NOMO-1 (cell line): ENCODE data around the gene SMARCB1.

Experiments used
- DNase-seq, 2 experiments: peaks; one replicate each; lab custom pipeline; 2025; ENCODE audit not compliant: unreplicated experiment in 2 of 2; lab: John Stamatoyannopoulos, UW

Gene SMARCB1

DNA sequence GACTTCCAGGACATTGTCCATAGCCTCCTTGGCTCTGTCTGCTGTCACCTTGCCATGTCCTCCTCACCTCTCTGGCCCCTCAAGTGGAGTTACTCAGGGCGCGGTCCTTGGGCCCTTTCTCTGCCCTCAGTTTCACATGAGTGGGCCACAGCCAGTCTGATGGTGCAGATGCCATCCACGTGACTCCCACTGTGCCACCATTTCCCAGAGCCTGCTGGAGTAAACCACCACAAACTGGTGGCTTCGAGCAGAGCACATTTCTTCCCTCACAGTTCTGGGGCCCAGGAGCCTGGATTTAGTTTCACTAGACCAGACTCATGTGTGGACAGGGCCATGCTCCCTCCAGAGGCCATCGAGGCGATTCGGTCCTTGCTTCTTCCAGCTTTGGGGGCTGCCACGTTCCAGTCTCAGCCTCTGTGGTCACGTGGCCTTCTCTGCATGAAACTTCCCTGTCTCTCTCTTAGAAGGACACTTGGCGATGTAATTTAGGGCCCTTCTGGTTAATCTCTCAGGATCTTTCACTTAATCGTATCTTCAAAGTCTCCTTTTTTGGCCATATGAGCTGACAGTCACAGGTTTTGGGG lies 14.6 kb downstream of the SMARCB1 start:
- DNase-seq: no peak

DNA sequence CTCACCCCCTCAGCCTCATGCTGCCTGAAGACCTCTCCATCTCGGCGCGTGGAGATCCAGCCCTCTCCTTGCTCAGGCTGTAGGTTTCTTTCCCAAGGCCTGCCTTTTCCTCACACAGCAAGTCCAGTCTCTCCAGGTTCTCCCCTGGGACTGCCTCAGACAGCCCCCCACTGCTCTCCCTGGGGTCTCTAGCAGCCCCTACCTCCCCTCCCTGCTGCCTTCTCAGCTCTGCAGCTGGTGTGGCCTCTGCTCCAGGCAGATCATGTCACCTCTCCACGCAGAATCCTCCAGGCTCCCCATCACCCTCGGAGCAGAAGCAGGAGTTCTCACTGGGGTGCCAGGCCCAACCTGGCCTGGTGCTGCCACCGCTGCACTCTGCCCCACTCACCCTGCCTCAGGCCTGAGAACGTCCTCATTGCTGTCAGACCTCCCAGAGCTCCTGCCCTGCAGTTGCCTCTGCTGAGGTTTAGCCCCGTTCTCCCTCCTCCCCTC lies 15.2 kb downstream of the SMARCB1 start:
- DNase-seq: no peak

DNA sequence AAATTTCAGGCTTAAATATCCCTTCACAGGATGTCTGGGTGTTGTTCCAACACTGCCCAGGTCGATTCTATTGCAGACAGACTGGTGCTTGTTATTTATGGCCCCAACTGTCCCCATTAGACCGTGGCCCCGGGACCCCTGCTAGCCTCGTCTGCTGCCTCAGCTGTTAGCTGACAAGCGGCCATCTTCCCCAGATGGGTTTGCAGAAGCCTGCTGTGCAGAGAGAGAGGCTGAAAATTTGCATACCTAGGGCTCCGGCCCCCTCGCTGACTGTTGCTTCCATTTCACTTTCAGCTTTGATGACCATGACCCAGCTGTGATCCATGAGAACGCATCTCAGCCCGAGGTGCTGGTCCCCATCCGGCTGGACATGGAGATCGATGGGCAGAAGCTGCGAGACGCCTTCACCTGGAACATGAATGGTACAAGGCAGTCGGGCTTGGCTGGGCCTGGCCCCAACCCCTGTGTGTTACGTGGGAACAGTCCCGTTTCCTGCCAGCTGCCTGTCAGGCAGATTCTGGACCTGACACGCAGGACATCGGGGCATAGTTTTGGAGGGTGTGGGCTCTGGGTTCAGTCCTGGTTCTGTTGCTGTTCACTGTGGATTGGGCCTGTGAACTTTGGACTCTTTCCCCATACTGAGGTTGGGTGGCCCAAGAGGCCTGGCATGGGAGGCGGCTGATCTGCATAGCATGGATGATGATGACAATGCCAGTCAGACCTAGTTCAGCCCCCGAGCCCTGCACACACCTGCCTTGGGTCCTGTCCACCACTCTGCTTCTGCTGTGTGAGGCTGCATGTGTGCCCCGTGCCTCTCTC lies 16.4 kb downstream of the SMARCB1 start:
- no peak for DNase-seq

DNA sequence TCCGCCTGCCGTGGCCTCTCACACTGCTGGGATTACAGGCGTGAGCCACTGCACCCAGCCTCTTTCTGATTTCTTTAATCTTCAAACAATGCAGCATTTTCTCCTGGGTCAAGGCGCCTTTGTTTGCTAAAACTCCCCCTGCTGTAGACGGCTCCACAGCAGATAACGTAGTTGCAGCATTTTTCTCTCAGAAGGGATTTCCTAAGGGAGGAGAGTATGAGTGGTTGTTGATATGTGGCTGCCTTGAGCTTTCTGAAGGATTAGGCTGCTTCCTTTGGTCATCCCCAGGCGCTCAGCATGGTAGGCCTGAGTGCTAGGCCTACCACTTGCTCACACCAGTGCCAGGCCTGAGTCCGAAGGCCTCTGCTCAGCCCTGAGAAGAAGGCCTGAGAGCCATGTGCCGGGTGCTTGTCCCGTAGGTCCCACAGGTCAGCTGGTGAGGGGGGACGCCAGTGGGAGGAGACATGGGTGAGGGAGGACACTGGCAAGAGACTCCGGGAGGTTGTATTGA lies 18.1 kb downstream of the SMARCB1 start:
- DNase-seq: no peak

DNA sequence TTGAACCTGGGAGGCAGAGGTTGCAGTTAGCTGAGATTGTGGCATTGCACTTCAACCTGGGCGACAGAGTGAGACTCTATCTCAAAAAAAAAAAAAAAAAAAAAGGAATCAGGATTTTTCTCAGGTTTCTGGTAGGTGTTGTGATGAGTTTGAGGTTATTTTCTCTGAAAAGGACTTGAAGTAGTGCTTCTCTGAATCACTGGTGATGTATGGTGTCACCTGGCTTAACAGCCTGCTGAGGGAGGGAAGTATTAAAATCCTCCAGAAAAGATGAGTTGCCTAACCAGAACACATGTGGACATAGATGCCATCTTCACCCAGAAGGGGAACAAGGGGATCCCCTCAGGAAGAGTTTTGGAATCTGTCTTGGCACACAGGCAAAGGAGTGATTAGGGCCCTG lies 20.1 kb downstream of the SMARCB1 start:
- DNase-seq: no peak

DNA sequence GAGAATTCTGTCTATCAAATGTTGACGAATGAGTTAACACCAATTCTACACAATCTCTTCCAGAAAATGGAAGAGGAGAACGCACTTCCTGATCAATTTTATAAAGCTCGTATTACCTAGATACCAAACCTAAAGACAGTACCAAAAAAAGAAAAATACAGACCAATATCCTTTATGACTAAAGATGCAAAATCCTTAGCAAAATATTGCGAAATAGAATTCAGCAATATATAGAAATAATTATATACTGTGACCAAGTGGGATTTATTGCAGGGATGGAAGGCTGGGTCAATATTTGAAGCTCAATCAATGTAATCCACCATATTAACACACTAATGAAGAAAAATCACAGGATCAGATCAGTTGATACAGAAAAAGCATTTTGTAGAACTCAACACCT lies 25.6 kb downstream of the SMARCB1 start:
- DNase-seq: no peak

DNA sequence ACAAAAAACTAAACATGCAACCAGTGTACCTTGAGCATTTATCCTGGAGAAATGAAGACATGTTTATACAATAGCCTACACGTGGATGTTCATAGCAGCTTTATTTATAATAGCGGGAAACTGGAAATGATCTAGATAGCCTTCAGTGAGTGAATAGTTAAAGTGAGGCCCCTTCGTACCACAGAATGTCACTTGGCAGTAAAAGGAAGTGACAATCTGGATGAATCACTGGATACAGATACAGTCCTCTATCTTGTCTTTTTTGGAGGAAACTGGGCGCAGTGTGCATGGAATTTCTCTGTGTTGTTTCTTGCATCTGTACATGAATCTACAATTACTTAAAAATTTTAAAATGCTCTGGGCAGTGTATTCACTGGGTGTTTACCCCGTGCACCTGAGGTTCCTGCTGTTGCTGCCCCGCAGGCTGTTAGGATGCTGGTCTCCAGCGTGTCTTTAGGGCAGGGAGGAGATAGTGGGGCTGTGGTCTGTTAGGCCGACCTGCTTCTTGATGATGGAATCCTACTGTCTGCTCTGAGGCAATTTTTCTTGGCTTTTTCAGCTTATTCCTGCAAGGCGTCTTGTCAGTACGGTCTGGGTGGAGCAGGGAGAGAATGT lies 28.9 kb downstream of the SMARCB1 start:
- DNase-seq: no peak

DNA sequence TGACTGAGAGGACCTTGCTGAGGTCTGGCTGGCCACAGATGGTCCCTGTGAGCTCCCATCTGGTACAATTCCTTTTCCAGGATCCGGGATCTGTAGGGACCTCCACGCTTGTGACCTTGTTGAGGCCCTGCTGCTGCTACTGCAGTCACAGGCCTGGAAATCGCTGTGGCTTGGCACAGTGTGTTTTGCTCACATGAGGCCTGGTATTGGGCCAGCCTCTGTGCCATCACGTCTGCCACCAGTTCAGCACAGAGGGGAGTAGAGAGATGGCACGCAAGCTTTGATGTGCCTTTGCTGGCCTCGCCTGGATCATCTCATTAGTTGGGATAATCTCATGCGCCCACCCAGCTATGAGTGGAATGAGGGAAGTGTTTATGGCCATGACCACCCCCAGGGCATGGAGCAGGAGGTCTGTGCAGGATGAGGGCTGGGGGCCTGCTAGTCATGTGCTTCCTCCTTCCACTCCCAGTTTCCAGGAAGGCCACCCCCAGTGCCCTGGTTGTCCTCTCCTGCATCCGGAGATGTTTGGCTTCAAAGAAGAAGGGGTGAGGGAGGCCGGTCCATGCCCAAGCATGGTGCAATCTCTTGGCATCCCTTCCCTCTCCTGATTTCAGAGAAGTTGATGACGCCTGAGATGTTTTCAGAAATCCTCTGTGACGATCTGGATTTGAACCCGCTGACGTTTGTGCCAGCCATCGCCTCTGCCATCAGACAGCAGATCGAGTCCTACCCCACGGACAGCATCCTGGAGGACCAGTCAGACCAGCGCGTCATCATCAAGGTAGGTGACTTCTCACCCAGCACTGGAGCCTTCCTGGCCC lies 29.6 kb downstream of the SMARCB1 start:
- DNase-seq: no peak

DNA sequence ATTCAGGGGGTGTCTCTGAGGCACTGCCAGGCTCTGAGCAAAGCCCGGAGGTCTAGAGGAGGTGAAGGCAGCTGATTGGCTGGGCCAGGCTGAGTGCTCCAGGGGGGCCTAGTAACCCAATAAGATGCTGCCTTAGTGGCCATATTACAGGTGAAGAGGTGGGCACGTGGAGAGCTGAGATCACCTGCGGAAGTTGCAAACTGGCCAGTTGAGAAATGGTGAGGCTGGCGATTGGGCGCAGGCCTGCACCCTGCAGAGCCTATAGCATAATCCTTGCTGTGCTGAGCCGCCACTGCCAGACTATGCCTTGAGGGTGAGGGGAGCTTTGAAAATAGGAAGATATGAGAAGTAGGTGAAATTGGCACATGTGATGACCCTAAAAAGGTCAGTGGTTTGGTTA lies 30.4 kb downstream of the SMARCB1 start:
- DNase-seq: no peak

DNA sequence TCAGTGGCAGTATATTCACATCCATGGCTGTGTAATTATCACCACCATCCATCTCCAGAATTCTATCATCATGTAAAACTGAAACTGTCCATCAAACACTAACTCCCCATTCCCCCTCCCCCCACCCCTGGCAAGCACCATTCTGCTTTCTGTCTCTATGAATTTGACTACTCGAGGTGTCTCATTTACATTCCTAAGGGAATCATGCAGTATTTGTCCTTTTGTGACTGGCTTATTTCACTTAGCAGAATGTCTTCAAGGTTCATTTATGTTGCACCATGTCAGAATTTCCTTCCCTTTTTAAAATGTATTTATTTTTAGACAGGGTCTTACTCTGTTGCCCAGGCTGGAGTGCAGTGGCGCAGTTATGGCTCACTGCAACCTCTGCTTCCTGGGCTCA lies 31.8 kb downstream of the SMARCB1 start:
- no peak for DNase-seq

DNA sequence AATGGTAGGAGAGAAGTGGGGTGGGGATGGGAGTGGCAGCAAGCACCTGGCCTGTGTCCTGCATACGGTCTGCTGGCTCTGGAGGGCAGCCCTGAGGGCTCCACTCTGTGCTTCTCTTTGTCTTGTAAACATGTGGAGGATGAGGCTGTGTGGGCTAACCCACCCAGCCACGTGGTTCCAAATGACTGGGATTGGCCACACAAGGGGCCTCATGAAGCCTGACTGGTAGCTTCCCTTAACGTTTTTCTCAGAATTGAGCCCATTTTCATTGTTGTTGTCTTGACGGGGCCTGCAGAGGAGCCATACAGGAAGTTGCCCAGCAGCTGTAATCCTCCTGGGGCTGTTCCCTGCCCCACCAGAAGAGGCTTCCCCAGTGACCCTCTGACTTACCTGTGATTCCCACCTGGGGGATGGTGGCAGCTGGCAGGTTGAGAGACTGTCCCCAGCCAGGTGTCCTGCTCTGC lies 34.0 kb downstream of the SMARCB1 start:
- DNase-seq: no peak

DNA sequence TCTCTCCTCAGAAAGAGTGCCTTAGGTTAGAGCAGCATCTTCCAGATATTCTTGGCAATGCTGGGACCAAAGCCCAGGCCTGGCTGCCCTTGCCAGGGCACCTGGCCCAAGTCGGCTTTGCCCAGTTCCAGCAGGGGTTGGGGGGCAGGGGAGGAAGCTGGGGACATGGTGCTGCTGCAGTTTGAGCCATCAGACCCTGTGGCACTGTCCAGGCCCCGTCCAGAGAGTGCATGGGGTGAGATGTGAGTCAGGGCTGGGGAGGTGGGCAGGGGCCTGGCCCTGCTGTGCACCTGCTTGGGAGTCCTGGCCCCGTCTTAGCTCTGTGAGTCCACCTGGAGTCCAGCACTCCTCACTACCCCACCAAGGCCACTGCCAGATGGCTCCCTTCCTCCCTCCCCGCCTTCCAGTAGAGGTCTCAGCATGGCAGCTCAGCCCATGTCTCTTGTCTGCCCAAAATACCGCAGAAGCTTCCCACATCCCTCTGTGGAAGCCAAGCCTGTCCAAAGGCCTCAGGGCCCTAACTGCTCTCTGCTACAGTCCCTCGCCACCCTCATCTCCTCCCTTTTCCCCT lies 35.4 kb downstream of the SMARCB1 start:
- no peak for DNase-seq

DNA sequence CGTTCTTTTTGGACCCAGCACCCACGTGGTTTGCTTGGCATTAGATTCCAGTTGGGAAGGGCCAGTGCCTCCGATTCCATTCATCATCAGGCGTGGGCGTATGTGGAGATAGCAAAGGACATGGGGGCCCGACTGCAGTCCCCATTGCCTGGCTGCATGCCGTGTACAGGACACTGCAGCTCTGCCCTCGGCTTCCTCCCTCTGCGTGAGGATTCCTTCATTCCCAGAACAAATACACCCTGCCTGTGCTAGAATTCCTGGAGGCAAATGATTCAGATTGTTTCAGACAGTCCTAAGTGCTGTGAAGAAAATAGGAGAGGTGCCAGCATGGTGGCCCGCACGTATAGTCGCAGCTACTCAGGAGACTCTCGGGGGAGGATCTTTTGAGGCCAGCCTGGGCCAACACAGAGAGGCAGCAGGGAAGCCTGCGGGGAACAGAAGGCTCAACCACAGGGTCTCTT lies 36.6 kb downstream of the SMARCB1 start:
- DNase-seq: no peak

DNA sequence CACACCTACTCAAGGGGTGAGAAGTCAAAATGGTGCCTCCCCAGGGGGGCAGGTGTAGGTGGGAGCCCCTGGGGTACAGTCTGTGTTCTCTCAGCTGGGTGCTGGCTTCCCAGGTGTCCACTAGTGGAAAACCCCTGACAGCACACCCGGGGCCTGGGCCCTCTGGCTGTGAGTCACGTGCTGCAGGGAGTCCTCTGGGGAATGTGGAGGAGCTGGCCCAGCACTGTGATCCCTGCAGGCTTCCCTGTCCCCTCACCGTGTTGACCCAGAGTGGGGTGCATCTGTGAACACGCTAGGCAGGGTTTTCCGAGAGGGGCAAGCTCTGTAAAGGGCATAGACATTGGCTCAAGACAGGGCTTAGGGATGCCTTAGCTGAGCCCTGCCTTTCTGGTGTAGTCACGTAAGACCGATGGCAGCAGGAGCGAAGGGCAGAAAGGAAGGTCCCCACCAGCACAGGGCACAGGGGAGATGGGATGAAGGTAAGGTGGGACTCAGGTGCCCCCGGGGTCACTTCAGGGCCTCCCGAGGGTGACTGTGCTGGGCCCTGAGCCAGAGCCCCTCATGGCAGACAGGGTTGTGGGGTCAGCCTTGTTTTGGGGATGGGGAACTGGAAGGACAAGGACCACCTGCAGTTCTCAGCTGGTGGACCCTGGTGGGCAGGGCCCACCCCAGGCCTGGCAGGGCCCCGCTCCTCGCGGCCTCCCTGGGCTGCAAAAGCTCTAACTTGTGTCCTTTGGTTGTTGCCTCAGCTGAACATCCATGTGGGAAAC lies 37.9 kb downstream of the SMARCB1 start:
- no peak for DNase-seq

DNA sequence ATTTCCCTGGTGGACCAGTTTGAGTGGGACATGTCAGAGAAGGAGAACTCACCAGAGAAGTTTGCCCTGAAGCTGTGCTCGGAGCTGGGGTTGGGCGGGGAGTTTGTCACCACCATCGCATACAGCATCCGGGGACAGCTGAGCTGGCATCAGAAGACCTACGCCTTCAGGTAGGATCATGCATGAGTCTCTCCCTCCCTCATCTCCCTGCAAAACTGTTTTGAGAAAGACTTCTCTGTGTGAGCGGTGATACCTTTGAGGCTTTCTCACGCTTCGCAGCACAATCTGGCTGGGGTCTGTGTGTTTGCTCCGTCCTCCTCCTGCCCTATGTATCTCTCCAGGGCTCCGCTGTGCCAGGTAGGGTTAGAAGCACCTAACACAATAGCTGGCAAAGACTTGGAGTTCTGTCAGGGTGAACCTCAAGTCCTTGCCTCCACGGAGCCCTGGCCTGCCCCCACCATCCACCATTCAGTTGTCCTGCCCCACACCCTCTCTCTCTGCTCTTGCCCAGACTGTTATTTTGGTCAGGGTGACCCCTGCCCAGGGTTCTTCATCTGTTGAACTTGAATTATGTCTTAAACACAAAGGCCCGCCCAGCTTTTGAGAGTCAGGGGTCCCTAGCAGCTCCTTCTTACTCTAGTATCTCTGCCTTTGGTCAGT lies 38.6 kb downstream of the SMARCB1 start:
- no peak for DNase-seq

DNA sequence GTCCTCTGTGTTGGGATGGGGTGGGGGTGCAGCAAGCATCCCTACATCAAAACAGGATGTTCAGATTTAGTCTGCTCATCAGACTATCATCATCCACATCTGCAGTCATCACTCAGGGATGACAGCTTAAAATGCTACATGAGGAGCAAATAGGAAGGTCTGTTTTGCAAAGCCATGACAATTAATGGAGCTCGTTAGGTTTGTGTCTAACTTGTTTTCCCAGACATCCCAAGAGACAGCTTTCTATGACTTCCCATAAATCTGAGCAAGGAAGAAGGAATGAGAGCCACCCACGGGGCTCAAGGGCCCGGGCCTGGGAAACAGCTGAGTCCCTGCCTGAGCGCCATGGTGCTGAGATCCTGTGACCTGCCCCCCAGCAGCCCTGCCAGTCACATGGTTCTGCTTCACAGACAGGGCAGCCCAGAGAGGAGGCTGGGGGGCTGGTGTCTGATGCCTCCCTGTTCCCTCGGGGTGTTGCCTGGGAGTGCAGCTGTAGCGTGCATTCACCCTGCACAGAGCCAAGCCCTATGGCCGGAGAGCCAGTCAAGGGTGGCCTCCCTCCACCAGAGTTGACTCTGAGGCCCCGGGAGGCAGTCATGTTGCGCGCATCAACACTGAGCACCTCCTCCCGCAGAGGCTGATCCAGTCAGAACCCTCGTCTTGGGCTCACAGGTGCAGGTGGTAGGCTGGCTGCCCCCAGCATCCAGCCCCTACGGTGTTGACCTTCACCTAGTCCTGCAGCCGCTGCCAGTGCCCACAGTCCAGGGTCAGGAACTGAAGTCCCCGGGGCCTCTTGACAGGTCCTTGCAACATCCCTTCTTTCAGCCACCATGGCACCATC lies 40.0 kb downstream of the SMARCB1 start:
- DNase-seq: no peak

DNA sequence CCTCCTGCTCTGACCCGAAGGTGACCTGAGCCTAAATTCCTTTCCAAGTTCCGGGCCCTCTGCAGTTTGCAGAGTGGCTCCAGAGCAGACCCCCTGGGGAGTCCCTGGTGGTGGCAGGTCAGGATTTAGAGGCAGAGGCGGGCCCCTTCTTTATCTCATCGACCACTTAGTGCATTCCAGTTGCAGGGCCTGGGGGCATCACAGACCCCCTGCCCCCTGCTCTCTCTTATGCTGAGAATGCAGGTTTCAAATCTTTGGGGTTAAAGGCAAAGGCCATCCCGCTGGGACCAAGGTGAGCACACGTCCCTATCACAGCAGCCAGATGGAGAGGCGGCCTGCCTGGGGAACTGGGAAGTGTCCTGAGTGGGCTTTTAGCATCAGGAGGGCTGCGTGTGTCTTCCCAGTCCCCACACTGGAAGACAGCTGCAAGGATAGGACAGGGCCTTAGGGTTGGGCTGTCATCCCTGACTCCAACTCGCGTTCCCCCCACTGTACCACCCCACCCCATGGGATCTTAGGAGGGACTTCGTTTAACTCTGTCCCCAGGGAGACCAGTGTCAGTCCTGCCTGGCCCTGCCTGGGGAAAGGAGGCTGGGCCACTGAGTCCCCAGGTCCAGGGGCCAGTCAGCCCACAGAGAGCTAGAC lies 40.7 kb downstream of the SMARCB1 start:
- DNase-seq: no peak
